Measurements from ENCODE around the gene DLG5. TPM values are rescaled to one million over a fixed set of nuclear protein-coding genes. Genes with fewer than 3 reads are reported as not detected.

DLG5 gene
- total and polyA plus RNA-seq, 9 of the 15 experiments (the other 6 are each of a cell fraction or from before 2014, with no cell fraction given): 1.4 to 26.8 (median 11.2) TPM

- TF ChIP-seq ZNF232 (CRISPR knock-in tag; IDR thresholded peaks at IDR 0.05) (no peak), HDGF (IDR thresholded peaks at IDR 0.05) (0 out of 2 replicates have a peak, but pooled peaks have one; percentile 54), ARNT (IDR thresholded peaks at IDR 0.05) (peak in 1 of 2 experiments; percentile 67; a peak in 2 of 4 replicates), TCF7L2 (IDR thresholded peaks at IDR 0.05; ENCODE audit: low read depth, low read length) (no peak), POLR2B (IDR thresholded peaks at IDR 0.05; ENCODE audit: low read depth, partially characterized antibody) (peak; percentile 72), PHB (CRISPR knock-in tag; IDR thresholded peaks at IDR 0.05) (no peak), POLR2AphosphoS5 (IDR thresholded peaks at IDR 0.05; ENCODE audit: control insufficient read depth, insufficient read depth, low read depth, low read length) (peak; percentile 86), RBBP5 (IDR thresholded peaks at IDR 0.05; ENCODE audit: borderline replicate concordance, insufficient read depth, low read length, poor library complexity, severe bottlenecking) (peak; percentile 47), C11orf30 (IDR thresholded peaks at IDR 0.05; ENCODE audit: low read depth) (peak; percentile 87), RCOR1 (IDR thresholded peaks at IDR 0.05; ENCODE audit: borderline replicate concordance in 1 of 2, low read depth in 2 of 2, low read length in 2 of 2) (peak in 1 of 2 experiments; percentile 39; a peak in 1 of 4 replicates), PKNOX1 (IDR thresholded peaks at IDR 0.05) (peak; percentile 83), ZNF224 (CRISPR knock-in tag; IDR thresholded peaks at IDR 0.05) (no peak), TAF1 (IDR thresholded peaks at IDR 0.05; ENCODE audit: control insufficient read depth, extremely low read depth, insufficient read depth, low read length, severe bottlenecking) (peak; percentile 80), LEF1 (IDR thresholded peaks at IDR 0.05) (peak; percentile 70; the same call in 1 of the 2 replicates), MEF2D (tag; conservative IDR thresholded peaks at IDR 0.05; ENCODE audit: low read depth) (no peak), HDAC1 (IDR thresholded peaks at IDR 0.05) (peak in 1 of 2 experiments; percentile 72; a peak in 2 of 4 replicates), MED1 (CRISPR knock-in tag; IDR thresholded peaks at IDR 0.05; ENCODE audit: borderline replicate concordance) (no peak), NONO (IDR thresholded peaks at IDR 0.05; ENCODE audit: low read depth in 2 of 2, low read length in 1 of 2) (no peak), CEBPG (CRISPR knock-in tag; IDR thresholded peaks at IDR 0.05) (peak; percentile 69; the same call in 1 of the 2 replicates), CEBPG (tag; conservative IDR thresholded peaks at IDR 0.05 in 1 of 2, IDR thresholded peaks at IDR 0.05 in 1 of 2) (no peak), KDM5B (IDR thresholded peaks at IDR 0.05; ENCODE audit: insufficient replicate concordance, low read depth, low read length) (peak; percentile 37)
- TF ChIP-seq, protein P1, sequence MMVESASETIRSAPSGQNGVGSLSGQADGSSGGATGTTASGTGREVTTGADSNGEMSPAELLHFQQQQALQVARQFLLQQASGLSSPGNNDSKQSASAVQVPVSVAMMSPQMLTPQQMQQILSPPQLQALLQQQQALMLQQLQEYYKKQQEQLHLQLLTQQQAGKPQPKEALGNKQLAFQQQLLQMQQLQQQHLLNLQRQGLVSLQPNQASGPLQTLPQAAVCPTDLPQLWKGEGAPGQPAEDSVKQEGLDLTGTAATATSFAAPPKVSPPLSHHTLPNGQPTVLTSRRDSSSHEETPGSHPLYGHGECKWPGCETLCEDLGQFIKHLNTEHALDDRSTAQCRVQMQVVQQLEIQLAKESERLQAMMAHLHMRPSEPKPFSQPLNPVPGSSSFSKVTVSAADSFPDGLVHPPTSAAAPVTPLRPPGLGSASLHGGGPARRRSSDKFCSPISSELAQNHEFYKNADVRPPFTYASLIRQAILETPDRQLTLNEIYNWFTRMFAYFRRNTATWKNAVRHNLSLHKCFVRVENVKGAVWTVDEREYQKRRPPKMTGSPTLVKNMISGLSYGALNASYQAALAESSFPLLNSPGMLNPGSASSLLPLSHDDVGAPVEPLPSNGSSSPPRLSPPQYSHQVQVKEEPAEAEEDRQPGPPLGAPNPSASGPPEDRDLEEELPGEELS (CRISPR knock-in tag; IDR thresholded peaks at IDR 0.05; ENCODE audit: borderline replicate concordance): peak; percentile 17; the same call in 1 of the 2 replicates
- TF ChIP-seq, protein P2, sequence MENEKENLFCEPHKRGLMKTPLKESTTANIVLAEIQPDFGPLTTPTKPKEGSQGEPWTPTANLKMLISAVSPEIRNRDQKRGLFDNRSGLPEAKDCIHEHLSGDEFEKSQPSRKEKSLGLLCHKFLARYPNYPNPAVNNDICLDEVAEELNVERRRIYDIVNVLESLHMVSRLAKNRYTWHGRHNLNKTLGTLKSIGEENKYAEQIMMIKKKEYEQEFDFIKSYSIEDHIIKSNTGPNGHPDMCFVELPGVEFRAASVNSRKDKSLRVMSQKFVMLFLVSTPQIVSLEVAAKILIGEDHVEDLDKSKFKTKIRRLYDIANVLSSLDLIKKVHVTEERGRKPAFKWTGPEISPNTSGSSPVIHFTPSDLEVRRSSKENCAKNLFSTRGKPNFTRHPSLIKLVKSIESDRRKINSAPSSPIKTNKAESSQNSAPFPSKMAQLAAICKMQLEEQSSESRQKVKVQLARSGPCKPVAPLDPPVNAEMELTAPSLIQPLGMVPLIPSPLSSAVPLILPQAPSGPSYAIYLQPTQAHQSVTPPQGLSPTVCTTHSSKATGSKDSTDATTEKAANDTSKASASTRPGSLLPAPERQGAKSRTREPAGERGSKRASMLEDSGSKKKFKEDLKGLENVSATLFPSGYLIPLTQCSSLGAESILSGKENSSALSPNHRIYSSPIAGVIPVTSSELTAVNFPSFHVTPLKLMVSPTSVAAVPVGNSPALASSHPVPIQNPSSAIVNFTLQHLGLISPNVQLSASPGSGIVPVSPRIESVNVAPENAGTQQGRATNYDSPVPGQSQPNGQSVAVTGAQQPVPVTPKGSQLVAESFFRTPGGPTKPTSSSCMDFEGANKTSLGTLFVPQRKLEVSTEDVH (IDR thresholded peaks at IDR 0.05; ENCODE audit: low read depth, partially characterized antibody): peak; percentile 41
Observed at GRCh38 chr10:77836299-77836820, 90.2 kb downstream of the DLG5 start (continued).
